Measurements from ENCODE around the gene WRNIP1. TPM values are rescaled to one million over a fixed set of nuclear protein-coding genes. Genes with fewer than 3 reads are reported as not detected.
A peak's percentile ranks its signal among the peaks of the same experiment; 100 is the strongest.

The WRNIP1 gene
- total RNA-seq, 2 donors from 2014 or later, result 49.9 to 53.7 TPM

DNA sequence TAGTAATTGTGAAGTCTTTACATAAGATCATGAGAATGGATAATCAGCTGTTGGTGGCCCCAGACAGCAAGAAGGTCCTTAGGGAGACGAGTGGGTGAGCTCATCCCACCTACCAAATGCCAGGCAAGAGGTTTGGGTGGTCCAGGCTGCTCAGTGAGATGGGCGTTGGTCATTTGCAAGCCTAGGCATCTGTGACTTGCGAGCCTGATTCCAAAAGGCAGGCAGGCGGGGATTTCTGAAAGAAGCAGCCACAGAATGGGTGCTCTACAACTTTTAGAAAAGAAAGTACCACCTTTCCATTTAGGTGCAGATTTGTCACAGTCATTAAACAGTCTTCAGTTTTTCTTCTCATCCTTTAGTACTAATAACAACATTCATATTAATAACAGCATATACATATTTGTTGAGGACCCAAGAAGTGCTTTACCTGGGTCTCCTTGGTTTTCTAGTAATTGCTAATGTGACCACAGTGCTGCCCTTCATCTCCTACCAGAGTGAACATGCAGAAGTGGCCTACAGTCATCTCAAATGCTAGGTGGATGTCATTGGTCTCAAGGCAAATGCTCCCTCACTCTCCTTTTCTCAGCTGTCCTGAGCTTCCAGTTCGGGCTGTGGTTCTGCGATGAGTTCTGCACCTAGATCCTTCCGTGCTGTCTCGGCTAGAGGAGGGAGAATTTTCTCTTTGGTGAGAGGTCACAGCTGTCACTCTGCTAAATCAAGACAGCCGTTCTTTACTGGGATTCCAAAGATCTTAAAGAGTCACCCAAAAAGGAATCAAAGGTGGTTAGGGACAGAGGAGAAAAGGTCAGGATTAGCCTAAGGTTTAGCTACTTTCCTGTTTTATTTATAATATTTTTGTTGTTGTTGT is 2.7 kb downstream of the WRNIP1 start:
- Histone ChIP-seq H3K4me1 (peaks cover 17% of the 10 kb centered on the region), H3K27me3 (no peaks in the 10 kb centered on the region), H3K27ac (peak overlapping the region; percentile 3), H3K9me3 (no peaks in the 10 kb centered on the region), H3K9ac (ENCODE audit: low read depth in 2 of 2, low read length in 2 of 2) (peak overlapping the region in 1 of 2 donors; percentile 41), H3K4me3 (peak overlapping the region; percentile 0), H3K36me3 (no peaks in the 10 kb centered on the region)
- no peak for TF ChIP-seq CTCF (IDR thresholded peaks at IDR 0.05)
- intact Hi-C loops (cut with DNase I), result no loop called here
- no peak for DNase-seq

GRCh38 chr6:2768696-2769095 is 3.5 kb downstream of the WRNIP1 start:
- no peak for TF ChIP-seq CTCF (IDR thresholded peaks at IDR 0.05)
- Histone ChIP-seq H3K9ac (ENCODE audit: low read depth in 2 of 2, low read length in 2 of 2) (no peak overlapping the region), H3K9me3 (no peaks in the 10 kb centered on the region), H3K27me3 (no peaks in the 10 kb centered on the region), H3K27ac (no peak overlapping the region), H3K36me3 (no peaks in the 10 kb centered on the region), H3K4me1 (peaks cover 17% of the 10 kb centered on the region), H3K4me3 (no peak overlapping the region)
- intact Hi-C loops (cut with DNase I), result no loop called here
- no peak for DNase-seq

GRCh38 chr6:2770171-2770570 is 5.0 kb downstream of the WRNIP1 start:
- no peak overlapping the region for H3K9ac ChIP-seq (ENCODE audit: low read depth in 2 of 2, low read length in 2 of 2)
- no peaks in the 10 kb centered on the region for H3K36me3 ChIP-seq
- TF ChIP-seq CTCF (IDR thresholded peaks at IDR 0.05), result no peak
- H3K4me1 ChIP-seq, result peaks cover 17% of the 10 kb centered on the region
- no peak overlapping the region for H3K27ac ChIP-seq
- intact Hi-C loops (cut with DNase I), result no loop called here
- H3K4me3 ChIP-seq, result no peak overlapping the region
- H3K27me3 ChIP-seq, result no peaks in the 10 kb centered on the region
- no peaks in the 10 kb centered on the region for H3K9me3 ChIP-seq
- no peak for DNase-seq

- DNase-seq, result no peak
- Histone ChIP-seq H3K36me3 (no peaks in the 10 kb centered on the region), H3K27me3 (no peaks in the 10 kb centered on the region), H3K9me3 (no peaks in the 10 kb centered on the region), H3K9ac (ENCODE audit: low read depth in 2 of 2, low read length in 2 of 2) (no peak overlapping the region), H3K4me1 (peaks cover 17% of the 10 kb centered on the region), H3K4me3 (no peak overlapping the region), H3K27ac (no peak overlapping the region)
- no peak for TF ChIP-seq CTCF (IDR thresholded peaks at IDR 0.05)
- intact Hi-C loops (cut with DNase I), result no loop called here
These were observed 5.9 kb downstream of the WRNIP1 start for GRCh38 chr6:2771079-2771478.

GRCh38 chr6:2772840-2773239 is 7.6 kb downstream of the WRNIP1 start:
- no peaks in the 10 kb centered on the region for H3K9me3 ChIP-seq
- no peaks in the 10 kb centered on the region for H3K36me3 ChIP-seq
- H3K27ac ChIP-seq, result no peak overlapping the region
- no peak for DNase-seq
- H3K27me3 ChIP-seq, result no peaks in the 10 kb centered on the region
- intact Hi-C loops (cut with DNase I), result no loop called here
- H3K4me3 ChIP-seq, result no peak overlapping the region
- TF ChIP-seq CTCF (IDR thresholded peaks at IDR 0.05), result no peak
- peaks cover 12% of the 10 kb centered on the region for H3K4me1 ChIP-seq
- H3K9ac ChIP-seq (ENCODE audit: low read depth in 2 of 2, low read length in 2 of 2), result no peak overlapping the region
